GM12875 (cell line): ENCODE results near the gene ADAM23.

Source experiments
- H3K4me3 ChIP-seq: one replicate; pipeline ENCODE4 v1.5.1; 2011; ENCODE audit warnings: low read depth, low read length, control low read depth
- TF ChIP-seq, protein P1 (sequence below): IDR thresholded peaks from 2 replicates; pipeline ENCODE4 v1.5.1; 2011; ENCODE audit warnings: low read depth, mild to moderate bottlenecking, control low read depth, inconsistent platforms, low read length, moderate library complexity, borderline replicate concordance; ENCODE audit not compliant: insufficient read depth

Gene ADAM23

DNA sequence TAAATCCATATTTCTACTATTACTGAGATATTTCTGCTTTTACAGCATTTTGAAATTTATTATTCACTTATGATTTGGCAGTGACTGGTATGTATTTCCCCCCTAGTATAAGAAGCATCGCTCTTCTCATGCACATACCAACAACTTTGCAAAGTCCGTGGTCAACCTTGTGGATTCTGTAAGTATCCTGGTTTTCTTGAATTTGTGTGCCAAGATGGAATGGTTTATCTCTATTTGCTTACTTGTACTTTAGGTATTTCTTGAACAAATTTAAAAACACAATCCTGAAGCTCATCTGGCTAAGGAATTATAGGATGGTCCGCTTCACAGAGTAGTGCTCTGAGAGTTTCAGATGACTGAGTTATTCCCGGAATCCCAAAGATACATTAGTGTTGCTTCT lies 114.0 kb downstream of the ADAM23 start:
- TF ChIP-seq, protein P1, sequence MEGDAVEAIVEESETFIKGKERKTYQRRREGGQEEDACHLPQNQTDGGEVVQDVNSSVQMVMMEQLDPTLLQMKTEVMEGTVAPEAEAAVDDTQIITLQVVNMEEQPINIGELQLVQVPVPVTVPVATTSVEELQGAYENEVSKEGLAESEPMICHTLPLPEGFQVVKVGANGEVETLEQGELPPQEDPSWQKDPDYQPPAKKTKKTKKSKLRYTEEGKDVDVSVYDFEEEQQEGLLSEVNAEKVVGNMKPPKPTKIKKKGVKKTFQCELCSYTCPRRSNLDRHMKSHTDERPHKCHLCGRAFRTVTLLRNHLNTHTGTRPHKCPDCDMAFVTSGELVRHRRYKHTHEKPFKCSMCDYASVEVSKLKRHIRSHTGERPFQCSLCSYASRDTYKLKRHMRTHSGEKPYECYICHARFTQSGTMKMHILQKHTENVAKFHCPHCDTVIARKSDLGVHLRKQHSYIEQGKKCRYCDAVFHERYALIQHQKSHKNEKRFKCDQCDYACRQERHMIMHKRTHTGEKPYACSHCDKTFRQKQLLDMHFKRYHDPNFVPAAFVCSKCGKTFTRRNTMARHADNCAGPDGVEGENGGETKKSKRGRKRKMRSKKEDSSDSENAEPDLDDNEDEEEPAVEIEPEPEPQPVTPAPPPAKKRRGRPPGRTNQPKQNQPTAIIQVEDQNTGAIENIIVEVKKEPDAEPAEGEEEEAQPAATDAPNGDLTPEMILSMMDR = no peak
- H3K4me3 ChIP-seq = no peak overlapping the region

DNA sequence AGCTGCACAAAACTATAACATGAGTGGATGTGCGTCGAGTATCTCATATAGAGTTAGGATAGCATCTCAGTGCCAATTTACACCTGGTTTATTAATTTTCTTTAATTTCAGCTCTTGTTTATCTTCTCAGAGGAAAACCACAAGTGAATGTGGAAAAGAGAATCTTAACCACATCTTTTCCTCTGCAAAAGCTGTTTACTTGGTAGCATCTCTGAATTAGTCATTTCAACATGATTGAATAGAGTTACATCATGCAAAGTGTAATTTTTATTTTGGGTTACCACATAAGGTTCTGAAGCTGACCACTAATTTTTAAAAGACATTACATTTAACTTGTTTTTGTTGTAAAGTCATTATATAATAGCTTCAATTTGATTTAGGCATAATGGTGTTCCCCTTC lies 115.2 kb downstream of the ADAM23 start:
- TF ChIP-seq, protein P1 = no peak
- H3K4me3 ChIP-seq = no peak overlapping the region

DNA sequence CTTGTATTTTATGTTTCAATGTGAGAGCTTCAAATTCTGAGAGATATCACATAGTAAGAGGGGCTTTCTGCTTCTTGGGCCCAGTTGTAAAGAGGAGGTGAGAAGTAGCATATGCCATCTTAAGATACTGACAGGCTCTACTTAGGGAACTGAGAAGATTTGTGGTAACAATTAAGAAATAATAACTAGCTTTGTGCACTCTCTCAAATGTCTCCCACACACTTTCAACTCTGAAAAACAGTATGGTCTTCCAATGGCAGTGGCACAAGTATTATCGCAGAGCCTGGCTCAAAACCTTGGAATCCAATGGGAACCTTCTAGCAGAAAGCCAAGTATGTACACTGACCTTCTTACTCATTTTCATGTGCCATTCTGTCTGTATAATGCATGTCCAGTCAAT lies 118.6 kb downstream of the ADAM23 start:
- H3K4me3 ChIP-seq = no peak overlapping the region
- TF ChIP-seq, protein P1 = no peak

DNA sequence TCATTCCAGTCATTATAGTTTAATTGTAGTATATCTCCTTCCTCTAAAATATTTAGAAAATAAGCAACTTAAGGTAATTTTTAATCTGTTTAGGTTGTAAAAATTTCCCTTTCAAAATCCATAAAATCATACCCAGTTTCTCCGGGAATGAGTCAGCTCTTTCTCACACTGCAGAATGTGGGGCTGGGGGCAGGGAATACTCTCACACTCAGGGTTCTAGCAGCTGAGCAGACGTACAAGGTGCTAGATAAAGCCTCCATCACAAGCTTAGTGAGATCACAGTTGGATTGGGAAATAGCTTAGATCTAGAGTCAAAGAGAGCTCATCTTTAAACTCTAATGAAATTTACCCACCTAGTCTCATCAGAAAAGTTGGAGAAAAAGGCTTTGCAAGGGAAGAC lies 119.0 kb downstream of the ADAM23 start:
- TF ChIP-seq, protein P1 = no peak
- no peak overlapping the region for H3K4me3 ChIP-seq

DNA sequence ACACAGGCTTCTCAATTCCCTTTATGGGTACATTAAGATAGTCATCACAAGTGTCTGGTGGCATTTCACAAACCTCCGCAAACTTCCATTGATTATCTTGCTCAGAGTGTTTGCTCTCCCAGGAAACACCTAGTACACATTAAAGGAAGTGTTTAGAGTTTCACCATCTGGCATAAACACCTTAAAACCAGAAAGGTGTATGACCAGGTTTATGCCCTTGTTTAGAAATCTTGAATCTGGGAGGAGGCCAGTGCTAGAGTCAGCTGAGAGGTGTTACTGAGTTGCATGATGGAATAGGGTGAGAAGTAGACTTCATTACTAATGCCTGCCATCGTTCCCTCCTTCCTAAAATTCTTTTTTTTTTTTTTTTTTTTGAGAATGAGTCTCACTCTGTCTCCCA lies 120.0 kb downstream of the ADAM23 start:
- H3K4me3 ChIP-seq = no peak overlapping the region
- TF ChIP-seq, protein P1 = no peak

DNA sequence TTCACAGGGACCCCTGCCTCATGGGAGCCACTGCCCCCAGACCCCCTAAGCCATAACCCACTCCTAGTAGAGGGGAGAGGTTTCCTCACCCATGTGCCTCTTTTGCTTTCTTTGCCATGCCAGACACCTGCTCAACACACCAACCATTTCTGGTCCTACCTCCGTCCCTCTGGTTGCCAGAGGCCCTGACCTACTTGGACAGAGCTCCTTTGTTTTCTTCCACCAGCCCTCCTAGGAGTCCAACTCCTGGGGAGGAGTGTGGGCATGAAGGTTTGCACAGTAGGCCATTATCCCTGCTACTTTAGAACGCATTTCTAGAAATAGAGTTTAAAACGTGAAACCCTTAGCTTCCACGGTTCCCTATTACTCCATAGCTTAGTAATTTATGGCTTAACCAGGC lies 122.3 kb downstream of the ADAM23 start:
- TF ChIP-seq, protein P1 = no peak
- H3K4me3 ChIP-seq = no peak overlapping the region

DNA sequence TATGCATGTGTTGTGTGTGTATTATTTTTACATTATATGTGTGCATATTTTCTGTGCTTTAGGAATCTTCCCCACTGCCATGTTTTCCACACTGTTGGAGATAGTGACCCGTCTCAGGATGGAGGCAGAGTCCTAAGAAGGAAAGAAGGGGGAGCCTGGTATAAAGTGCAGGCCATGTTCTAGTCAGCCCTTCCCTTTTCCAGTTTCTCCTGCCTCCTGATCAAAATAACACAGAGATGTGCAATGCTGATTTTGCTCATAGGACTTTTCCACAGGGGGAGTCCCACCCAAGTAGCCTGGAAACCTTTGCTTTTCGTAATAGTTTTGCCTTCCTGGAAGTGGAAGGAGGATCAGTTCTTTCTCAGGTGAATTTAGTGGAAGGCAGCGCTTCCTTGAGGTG lies 126.1 kb downstream of the ADAM23 start:
- no peak overlapping the region for H3K4me3 ChIP-seq
- TF ChIP-seq, protein P1 = no peak
